ENCODE measurements around the gene GTF3C6.
"Not testable (repeated sequence)": the region's sequence is repeated elsewhere in the genome, so short reads cannot be mapped to it uniquely, and the experiment has no call there.

GTF3C6 gene

DNA sequence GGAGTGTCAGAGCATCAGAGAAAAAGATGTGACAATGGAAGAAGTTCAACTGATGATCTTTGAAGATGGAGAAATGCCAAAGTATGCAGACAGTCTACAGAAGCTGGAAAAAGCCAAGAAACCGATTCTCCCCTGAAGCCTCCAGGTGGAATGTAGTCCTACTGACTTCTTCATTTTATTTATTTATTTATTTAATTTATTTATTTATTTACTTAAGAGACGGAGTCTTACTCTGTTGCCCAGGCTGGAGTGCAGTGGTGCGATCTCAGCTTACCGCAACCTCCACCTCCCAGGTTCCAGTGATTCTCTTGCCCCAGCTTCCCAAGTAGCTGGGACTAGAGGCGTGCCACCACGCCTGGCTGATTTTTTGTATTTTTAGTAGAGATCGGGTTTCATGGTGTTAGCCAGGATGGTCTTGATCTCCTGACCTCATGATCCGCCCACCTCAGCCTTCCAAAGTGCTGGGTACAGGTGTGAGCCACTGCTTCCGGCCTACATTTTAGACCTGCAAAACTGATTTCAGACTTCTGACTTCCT, 21.1 kb downstream of the GTF3C6 start:
- no peak for DNase-seq (ENCODE audit: low read depth)

DNA sequence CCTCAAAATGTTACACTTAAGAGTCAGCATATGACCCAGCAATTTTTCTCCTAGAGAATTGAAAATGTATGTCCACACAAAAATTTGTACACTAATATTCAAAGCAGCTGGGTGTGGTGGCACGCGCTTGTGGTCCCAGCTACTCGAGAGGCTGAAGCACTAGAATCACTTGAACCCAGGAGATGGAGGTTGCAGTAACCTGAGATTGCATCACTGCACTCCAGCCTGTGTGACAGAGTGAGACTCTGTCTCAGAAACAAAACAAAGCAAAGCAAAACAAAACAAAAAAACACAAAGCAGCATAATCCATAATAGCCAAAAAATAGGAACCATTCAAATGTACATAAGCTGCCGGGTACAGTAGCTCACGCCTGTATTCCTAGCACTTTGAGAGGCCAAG, 21.7 kb downstream of the GTF3C6 start:
- DNase-seq (ENCODE audit: low read depth) = no peak

DNA sequence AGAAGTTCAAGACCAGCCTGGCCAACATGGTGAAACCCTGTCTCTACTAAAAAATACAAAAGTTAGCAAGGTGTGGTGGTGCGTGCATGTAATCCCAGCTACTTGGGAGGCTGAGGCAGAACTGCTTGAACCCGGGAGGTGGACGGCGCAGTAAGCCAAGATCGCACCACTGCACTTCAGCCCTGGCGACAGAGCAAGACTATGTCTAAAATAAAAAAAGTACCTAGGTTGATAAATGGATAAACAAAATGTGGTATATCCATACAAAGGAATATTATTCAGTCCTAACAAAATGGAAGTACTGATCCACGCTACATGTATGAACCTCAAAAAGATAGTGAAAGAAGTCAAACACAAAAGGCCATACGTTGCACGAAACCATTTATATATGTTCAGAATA, 22.1 kb downstream of the GTF3C6 start:
- DNase-seq (ENCODE audit: low read depth) = no peak

DNA sequence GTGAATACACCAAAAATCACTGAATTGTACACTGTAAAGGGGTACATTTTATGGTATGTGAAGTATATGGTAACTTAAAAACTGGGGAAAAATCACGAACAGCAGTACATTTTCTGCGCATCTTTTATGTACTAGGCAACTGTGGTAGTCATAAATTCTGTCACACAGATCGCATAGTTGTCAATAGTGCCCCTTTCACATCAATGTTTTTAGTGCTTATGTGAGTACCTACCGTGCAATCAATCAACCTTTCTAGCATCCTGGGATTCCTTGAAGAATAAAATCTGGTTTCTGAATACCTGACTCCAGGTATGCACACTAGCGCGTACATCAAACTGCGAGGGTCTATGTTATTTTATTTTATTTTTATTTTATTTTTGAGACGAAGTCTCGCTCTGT, 22.7 kb downstream of the GTF3C6 start:
- DNase-seq (ENCODE audit: low read depth) = no peak

DNA sequence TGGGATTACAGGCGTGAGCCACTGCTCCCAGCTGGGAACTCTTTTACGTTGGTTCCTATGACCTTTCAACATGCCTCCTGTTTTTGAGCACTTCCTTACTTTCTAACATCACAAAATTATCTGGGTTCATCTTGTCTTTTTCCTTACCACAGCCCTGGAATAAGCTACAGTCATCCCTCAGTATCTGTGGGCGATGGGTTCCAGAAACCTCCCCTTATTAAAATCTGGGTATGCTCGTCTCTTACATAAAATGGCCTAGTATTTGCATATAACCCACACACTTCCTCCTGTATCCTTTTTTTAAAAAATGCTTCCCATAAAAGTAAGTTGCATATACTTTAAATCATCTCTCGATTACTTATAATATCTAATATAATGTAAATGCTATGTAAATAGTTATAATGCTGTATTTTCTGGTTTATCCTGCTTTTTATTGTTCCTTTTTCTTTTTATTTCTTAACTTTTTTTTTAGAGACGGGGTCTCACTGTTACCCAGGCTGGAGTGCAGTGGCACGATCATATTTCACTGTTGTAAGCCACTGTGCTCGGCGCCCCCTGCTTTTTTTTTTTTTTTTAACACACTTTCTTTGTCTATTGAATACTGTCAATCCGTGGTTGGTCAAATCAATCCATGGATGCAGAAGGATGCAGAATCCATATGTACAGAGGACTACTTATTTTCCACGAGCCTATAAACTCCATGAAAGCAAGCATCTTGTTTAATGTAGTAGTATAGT, 32.5 kb downstream of the GTF3C6 start:
- DNase-seq (ENCODE audit: low read depth) = no peak

DNA sequence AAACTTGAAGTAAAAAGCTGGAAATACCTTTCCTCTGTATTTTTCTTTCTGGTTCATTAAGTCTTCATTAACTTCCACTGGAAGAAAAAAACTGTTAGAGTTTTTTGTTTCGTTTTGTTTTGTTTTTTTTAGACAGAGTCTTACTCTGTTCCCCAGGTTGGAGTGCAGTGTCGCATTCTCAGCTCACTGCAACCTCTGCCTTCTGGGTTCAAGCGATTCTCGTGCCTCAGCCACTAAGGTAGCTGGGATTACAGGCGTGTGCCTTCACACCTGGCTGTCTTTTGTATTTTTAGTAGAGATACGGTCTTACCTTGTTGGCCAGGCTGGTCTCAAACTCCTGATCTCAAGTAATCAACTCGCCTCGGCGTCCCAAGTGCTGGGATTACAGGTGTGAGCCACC, 38.2 kb downstream of the GTF3C6 start:
- DNase-seq (ENCODE audit: low read depth) = no peak

DNA sequence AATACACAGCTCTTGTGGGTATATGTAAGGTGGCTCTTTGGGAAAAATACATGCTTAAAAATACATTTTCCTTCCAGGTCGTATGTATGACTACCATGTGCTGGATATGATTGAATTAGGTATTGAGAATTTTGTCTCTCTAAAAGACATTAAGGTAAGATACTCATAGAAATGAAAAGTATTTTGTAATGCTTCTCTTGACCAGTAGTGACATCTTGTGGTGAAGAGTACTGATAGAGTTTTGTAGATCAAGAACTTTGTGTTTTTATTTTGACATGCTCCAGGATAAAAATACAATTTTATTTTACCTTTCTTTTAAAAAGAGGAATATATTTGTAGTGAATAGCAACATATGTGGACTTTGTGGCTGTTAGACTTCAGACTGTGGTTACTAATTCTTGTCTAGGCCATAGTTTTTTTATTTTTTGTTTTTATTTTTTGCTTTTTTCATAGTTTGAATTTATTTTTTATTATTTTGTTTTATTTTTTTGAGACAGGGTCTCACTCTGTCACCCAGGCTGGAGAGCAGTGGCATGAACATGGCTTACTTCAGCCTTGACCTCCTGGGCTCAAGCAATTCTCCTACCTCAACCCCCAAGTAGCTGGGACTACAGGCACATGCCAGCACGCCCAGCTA, 41.2 kb downstream of the GTF3C6 start:
- no peak for DNase-seq (ENCODE audit: low read depth)

DNA sequence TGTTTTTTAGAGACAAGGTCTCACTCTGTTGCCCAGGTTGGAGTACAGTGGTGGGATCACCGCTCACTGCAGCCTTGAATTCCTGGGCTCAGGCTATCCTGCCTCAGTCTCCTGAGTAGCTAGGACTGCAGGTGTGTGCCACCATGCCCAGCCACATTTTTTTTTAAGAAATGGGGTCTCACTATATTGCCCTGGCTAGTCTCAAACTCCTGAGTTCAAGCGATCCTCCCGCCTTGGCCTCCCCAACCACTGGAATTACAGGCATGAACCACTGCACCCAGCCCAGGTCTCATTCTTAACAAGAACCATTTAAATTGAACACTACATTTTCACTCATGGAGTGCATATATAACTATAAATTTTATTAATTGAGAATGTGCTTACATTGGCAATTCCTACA, 43.8 kb downstream of the GTF3C6 start:
- no peak for DNase-seq (ENCODE audit: low read depth)

DNA sequence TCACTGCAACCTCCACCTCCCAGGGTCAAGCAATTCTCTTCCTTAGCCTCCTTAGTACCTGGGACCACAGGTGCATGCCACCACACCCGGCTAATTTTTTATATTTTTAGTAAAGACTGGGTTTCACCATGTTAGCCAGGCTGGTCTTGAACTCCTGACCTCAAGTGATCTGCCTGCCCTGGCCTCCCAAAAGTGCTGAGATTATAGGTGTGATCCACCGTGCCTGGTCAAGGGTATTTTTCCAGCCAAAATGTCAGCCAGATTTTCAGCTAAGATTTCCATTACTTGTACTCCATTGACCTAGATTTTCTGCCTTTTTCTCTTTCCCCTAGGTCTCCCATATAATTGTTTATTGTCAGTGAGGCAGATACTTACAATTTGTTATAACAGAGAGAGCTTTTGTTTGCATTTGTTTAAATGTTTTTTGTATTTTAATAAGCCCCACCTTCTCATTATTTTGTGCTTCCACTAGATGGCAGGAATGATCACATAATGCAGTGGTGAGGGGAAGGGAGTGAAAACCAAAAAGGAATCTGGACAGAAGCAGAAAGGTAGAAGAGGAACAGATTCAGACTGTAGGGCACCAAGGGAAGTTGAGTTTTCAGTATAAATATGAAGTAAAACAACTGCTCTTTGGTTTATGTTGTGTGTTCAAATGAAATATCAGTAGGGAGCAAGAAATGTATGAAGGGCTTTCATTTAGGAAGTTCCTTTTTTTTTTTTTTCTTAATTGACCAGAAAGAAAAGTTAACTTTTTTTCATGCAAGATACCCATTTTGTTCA, 53.0 kb downstream of the GTF3C6 start:
- DNase-seq (ENCODE audit: low read depth) = no peak

DNA sequence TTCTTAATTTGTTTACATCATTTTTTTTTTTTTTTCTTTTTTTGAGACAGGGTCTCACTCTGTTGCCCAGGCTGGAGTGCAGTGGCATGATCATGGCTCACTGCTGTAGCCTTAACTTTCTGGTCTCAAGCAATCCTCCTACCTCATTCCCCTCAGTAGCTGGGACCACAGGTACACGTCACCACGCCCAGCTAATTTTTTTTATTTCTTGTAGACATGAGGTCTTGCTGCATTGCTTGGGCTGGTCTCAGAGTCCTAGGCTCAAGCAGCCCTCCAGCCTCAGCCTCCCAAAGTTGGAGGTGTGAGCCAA, 53.6 kb downstream of the GTF3C6 start:
- DNase-seq (ENCODE audit: low read depth) = no peak

DNA sequence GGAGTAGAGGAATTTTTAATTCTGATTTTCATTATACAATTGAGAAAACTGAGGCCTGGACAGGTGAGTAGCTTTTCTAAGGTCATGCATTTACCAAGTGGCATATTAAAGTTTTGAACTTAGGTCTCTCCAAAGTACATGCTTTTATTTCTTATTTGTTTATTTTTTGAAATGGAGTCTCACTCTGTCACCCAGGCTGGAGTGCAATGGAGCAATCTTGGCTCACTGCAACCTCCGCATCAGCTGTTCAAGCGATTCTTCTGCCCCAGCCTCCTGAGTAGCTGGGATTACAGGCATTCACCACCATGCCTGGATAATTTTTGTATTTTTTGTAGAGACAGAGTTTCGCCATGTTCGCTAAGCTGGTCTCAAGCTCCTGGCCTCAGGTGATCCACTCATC, 54.0 kb downstream of the GTF3C6 start:
- DNase-seq (ENCODE audit: low read depth) = not testable (repeated sequence)

DNA sequence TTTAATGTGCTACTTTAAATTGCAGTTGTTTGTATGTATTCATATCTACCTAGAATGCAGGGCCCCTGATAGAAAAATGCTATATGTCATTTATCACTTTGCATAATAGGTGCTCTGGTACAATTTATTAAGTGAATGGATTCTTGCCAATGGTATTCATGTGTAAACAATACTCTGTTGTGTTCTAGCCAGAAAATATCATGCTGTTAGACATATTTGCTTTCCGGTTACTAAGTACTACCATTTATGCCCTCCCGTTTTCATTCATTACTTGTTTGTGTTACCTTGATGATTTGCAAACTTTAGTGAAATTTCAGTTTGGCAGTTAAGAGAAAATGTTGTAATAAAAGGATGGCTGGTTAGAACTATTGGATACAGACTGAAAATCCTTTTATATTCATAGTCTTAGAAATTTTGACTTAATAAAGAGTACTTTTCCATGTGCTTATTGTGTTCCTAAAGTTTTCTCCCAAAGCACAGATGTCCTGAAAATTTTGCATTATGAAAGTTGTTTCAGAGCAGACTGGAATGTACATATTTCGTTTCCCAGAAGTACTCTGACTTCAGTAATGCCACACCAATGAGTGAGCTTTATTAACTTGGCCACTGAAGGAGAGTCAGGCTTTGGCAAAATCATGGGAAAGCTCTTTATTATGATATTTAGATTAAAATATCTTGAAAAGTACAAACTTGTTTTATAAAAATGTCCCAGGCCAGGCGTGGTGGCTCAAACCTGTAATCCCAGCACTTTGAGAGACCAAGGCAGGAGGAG, 54.8 kb downstream of the GTF3C6 start:
- no peak for DNase-seq (ENCODE audit: low read depth)

DNA sequence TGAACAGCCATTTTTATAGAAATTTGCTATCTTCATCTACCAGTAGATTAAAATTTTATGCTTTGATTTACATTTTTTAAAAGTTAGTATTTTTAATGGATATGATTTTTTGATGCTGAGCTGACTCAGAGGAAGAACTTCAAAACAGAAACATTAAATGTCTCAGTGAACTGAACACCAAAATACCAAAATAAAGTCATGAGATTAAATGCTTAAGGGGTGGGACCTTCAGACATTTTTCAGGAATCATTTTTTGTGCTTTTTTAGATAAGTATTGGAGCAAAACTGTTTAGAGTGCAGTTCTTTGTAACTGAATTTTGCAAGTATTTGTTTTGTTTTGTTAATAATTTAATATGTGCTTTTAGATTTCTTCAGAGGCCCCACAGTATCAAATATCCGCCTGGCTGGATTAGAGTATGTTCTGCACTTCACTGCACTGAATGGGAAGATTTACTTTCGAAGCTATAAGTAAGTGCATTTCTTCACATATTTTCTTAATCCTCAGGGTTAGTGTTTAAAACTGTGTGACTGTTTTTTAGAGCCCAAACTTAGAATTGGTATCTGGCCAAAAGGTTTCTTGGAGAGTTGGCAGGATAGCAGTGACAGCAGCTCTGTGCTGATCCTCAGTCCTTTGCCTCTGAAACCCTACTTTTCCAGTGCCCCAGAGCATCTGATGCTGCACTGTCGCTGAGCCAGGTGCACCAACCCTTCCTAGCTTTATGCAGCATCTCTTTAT, 57.1 kb downstream of the GTF3C6 start:
- no peak for DNase-seq (ENCODE audit: low read depth)

DNA sequence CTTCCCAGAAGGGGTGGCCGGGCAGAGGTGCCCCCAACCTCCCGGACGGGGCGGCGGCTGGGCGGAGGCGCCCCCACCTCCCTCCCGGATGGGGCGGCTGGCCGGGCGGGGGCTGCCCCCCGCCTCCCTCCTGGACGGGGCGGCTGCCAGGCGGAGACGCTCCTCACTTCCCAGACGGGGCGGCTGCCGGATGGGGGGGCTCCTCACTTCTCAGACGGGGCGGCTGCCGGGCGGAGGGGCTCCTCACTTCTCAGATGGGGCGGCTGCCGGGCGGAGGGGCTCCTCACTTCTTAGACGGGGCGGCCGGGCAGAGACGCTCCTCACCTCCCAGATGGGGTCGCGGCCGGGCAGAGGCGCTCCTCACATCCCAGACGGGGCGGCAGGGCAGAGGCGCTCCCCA, 58.7 kb downstream of the GTF3C6 start:
- DNase-seq (ENCODE audit: low read depth) = not testable (repeated sequence)
